ENCODE results near the gene GALNT16. TPM values are rescaled to one million over a fixed set of nuclear protein-coding genes. Genes with fewer than 3 reads are reported as not detected.
A peak's percentile ranks its signal among the peaks of the same experiment; 100 is the strongest.

The GALNT16 gene
- total RNA-seq, 4 donors from 2014 or later, result 2.5 to 11.3 (median 2.8) TPM

DNA sequence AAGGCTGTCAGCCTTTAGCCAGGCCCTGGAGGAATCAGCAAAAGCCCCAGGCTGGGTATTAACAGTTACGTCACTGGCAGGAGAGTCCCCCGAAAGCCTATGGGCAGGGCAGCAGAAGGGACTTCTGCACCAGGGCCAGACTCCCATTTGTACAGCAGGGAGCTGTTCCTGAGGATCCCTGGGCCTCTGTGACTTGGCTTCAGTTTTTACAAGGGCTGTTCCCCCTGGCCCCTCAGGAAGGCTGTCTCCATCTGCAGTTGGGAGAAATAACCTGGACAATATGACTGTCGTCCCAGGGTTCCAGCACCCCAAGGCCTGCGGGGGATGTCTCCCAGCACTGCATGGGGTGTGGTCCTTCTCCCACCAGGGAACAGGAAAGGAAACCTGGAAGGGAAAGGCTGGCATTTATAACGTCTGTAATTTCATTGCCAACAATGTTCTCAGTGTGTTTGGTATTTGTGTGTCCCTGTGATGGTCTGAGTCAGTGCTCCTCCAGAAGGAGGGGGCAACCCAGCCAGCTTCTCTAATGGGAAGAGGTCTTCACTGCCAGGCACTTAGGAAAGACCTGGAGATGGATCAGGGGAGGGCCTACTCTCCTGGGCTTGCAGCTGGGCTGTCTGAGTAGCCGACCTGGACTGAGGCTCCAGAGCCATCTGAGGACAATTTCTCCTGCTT, 95.8 kb downstream of the GALNT16 start:
- TF ChIP-seq POLR2AphosphoS5 (IDR thresholded peaks at IDR 0.05) (no peak), EP300 (IDR thresholded peaks at IDR 0.05; ENCODE audit: low read depth) (no peak), POLR2A (IDR thresholded peaks at IDR 0.05) (no peak)
- TF ChIP-seq, protein P1, sequence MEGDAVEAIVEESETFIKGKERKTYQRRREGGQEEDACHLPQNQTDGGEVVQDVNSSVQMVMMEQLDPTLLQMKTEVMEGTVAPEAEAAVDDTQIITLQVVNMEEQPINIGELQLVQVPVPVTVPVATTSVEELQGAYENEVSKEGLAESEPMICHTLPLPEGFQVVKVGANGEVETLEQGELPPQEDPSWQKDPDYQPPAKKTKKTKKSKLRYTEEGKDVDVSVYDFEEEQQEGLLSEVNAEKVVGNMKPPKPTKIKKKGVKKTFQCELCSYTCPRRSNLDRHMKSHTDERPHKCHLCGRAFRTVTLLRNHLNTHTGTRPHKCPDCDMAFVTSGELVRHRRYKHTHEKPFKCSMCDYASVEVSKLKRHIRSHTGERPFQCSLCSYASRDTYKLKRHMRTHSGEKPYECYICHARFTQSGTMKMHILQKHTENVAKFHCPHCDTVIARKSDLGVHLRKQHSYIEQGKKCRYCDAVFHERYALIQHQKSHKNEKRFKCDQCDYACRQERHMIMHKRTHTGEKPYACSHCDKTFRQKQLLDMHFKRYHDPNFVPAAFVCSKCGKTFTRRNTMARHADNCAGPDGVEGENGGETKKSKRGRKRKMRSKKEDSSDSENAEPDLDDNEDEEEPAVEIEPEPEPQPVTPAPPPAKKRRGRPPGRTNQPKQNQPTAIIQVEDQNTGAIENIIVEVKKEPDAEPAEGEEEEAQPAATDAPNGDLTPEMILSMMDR (IDR thresholded peaks at IDR 0.05), result no peak
- in situ Hi-C loops (cut with MboI; ENCODE audit: low pct_ligation_motif_present in 1 of 4, low pct_unique_long_range_greater_than_20kb in 1 of 4, low sequenced_read_pairs in 3 of 4) (no loop called here), intact Hi-C loops (cut with DNase I; ENCODE audit: low total_unique reads) (loop anchor here (5.0 kb wide), 1 partner anchor 123 kb away; no protein-coding TSS in a partner anchor)
- no peaks in the 10 kb centered on the region for H3K27me3 ChIP-seq
- peak overlapping the region in 3 of 4 donors; percentile 21 to 49 (median 38) for H3K27ac ChIP-seq
- no peaks in the 10 kb centered on the region for H3K36me3 ChIP-seq
- DNase-seq, result no peak
- H3K9me3 ChIP-seq, result no peaks in the 10 kb centered on the region
- 61% methylated on average over 6 of the region's 6 CpGs; no CpG with 5 or more reads in 1 of the 2 donors for WGBS, 2 donors (ENCODE audit: low coverage in 1 of 2)
- H3K4me1 ChIP-seq, result peaks cover 0 to 11% (median 5%) of the 10 kb centered on the region in 4 donors
- H3K4me3 ChIP-seq, result no peak overlapping the region

- Histone ChIP-seq H3K27me3 (no peaks in the 10 kb centered on the region), H3K27ac (no peak overlapping the region), H3K4me1 (peaks cover 0 to 11% (median 5%) of the 10 kb centered on the region in 4 donors), H3K36me3 (no peaks in the 10 kb centered on the region), H3K4me3 (no peak overlapping the region), H3K9me3 (no peaks in the 10 kb centered on the region)
- DNase-seq, result no peak
- 53 to 78% methylated on average over 5 to 7 of the region's 7 CpGs for WGBS, 2 donors (ENCODE audit: low coverage in 1 of 2)
- in situ Hi-C loops (cut with MboI; ENCODE audit: low pct_ligation_motif_present in 1 of 4, low pct_unique_long_range_greater_than_20kb in 1 of 4, low sequenced_read_pairs in 3 of 4) (no loop called here), intact Hi-C loops (cut with DNase I; ENCODE audit: low total_unique reads) (loop anchor here (5.0 kb wide), 1 partner anchor 125 kb away; no protein-coding TSS in a partner anchor)
- TF ChIP-seq POLR2AphosphoS5 (IDR thresholded peaks at IDR 0.05) (no peak), POLR2A (IDR thresholded peaks at IDR 0.05) (no peak), EP300 (IDR thresholded peaks at IDR 0.05; ENCODE audit: low read depth) (no peak)
- TF ChIP-seq, protein P1 (IDR thresholded peaks at IDR 0.05), result no peak
Observed at GRCh38 chr14:69356903-69357543, 97.1 kb downstream of the GALNT16 start.

DNA sequence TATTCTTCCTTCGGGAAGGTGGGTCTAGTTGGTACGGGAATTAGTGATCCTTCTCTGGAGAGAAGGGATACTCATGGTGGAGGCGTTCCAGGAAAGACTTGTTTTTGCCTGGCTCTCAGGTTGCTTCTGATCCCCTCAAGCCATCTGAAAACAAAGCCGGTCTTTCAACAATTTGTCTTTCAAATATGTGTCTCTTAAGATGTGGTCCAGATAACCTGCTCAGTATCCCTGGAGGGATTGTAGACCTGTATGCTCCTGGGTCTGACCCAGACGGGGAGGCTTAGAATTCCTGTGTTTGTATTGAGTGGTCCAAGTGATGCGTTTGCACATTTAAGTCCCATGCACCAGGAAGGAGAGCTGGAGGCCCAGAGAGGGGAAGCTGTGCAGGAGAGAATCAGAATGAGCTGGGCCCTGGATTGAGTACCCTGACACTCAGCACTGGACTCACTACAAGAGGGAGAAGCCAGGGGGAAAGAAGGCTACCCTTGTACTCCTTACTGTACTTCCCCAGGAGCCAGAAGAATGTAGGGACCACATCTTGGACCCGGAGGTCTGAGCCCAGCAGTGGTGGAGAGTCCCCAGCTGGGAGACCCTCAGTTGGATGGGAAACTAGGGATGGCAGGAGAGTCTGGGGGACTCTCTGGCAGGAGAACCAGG, 97.7 kb downstream of the GALNT16 start:
- Histone ChIP-seq H3K27ac (no peak overlapping the region), H3K4me3 (no peak overlapping the region), H3K27me3 (no peaks in the 10 kb centered on the region), H3K4me1 (peaks cover 0 to 11% (median 5%) of the 10 kb centered on the region in 4 donors), H3K36me3 (no peaks in the 10 kb centered on the region), H3K9me3 (no peaks in the 10 kb centered on the region)
- no peak for DNase-seq
- TF ChIP-seq, protein P1 (IDR thresholded peaks at IDR 0.05), result no peak
- TF ChIP-seq POLR2AphosphoS5 (IDR thresholded peaks at IDR 0.05), result no peak
- TF ChIP-seq EP300 (IDR thresholded peaks at IDR 0.05; ENCODE audit: low read depth), result no peak
- no peak for TF ChIP-seq POLR2A (IDR thresholded peaks at IDR 0.05)
- 90% methylated on average over 7 of the region's 7 CpGs; no CpG with 5 or more reads in 1 of the 2 donors for WGBS, 2 donors (ENCODE audit: low coverage in 1 of 2)
- in situ Hi-C loops (cut with MboI; ENCODE audit: low pct_ligation_motif_present in 1 of 4, low pct_unique_long_range_greater_than_20kb in 1 of 4, low sequenced_read_pairs in 3 of 4), result no loop called here
- intact Hi-C loops (cut with DNase I; ENCODE audit: low total_unique reads), result loop anchor here (5.0 kb wide), 1 partner anchor 125 kb away; no protein-coding TSS in a partner anchor

All from transverse colon (tissue), 4 donors.